Large intestine (tissue), 12 donors: ENCODE measurements around the gene BLOC1S5. TPM values are rescaled to one million over a fixed set of nuclear protein-coding genes. Genes with fewer than 3 reads are reported as not detected.

Experiments used
- DNase-seq, 2 donors: peaks; one replicate each; pipeline versions ENCODE4 v3.0.0 to v3.0.0-alpha.2; 2013
- H3K27ac ChIP-seq: one replicate; pipeline ENCODE4 v1.5.1; 2013; ENCODE audit warnings: low read length
- H3K27me3 ChIP-seq: 2 replicates; pipeline ENCODE4 v1.6.1; 2013; ENCODE audit warnings: low read length; ENCODE audit not compliant: control insufficient read depth, insufficient read depth
- H3K36me3 ChIP-seq: 2 replicates; pipeline ENCODE4 v1.6.1; 2013; ENCODE audit warnings: low read length; ENCODE audit not compliant: control insufficient read depth, insufficient read depth
- H3K4me1 ChIP-seq: one replicate; pipeline ENCODE4 v1.6.1; 2013; ENCODE audit warnings: low read length; ENCODE audit not compliant: control insufficient read depth, insufficient read depth
- H3K4me3 ChIP-seq: one replicate; pipeline ENCODE4 v1.5.1; 2013; ENCODE audit warnings: low read length
- H3K9me3 ChIP-seq: one replicate; pipeline ENCODE4 v1.6.1; 2013; ENCODE audit warnings: mild to moderate bottlenecking, low read depth, low read length, moderate library complexity; ENCODE audit not compliant: control insufficient read depth
- WGBS: methylation state at CpG from one replicate; pipeline ENCODE4 v1.1.5; 2013; ENCODE audit warnings: low lambda C conversion rate; ENCODE audit not compliant: insufficient coverage; 5-methylcytosine and 5-hydroxymethylcytosine counted together
- long read RNA-seq, 11 donors: transcript quantifications; one replicate each; lab custom pipeline, GENCODE V29; 2026
- polyA plus RNA-seq: library from polyadenylated mRNA; unstranded; fragments of 120-200 nt; gene quantifications from one replicate; pipeline ENCODE4 v1.2.1, GENCODE V29; 2013

The BLOC1S5 gene
- 14.2 TPM for polyA plus RNA-seq
- long read RNA-seq, donor 1, transcript BLOC1S5-202 (5 exons, 2,684 nt), result major isoform, 6 of 6 reads
- long read RNA-seq, donor 1, partial matches to known transcripts, result 0 of 6 reads
- long read RNA-seq, donor 1, other reads (novel, unspliced or antisense), result 0 of 6 reads
- long read RNA-seq, donor 2, partial matches to known transcripts, result 0 of 4 reads
- long read RNA-seq, donor 2, other reads (novel, unspliced or antisense), result 0 of 4 reads
- long read RNA-seq, donor 3, transcript BLOC1S5-202 (5 exons, 2,684 nt), result major isoform, 6 of 6 reads
- long read RNA-seq, donor 3, partial matches to known transcripts, result 0 of 6 reads
- long read RNA-seq, donor 3, other reads (novel, unspliced or antisense), result 0 of 6 reads
- long read RNA-seq, donor 4, partial matches to known transcripts, result 0 of 1 reads
- long read RNA-seq, donor 4, other reads (novel, unspliced or antisense), result 0 of 1 reads
- long read RNA-seq, donor 5, partial matches to known transcripts, result 0 of 2 reads
- long read RNA-seq, donor 5, other reads (novel, unspliced or antisense), result 0 of 2 reads
- long read RNA-seq, donor 6, transcript BLOC1S5-202 (5 exons, 2,684 nt), result major isoform, 9 of 9 reads
- long read RNA-seq, donor 6, partial matches to known transcripts, result 0 of 9 reads
- long read RNA-seq, donor 6, other reads (novel, unspliced or antisense), result 0 of 9 reads
- long read RNA-seq, donor 7, result 0 reads
- long read RNA-seq, donor 8, partial matches to known transcripts, result 0 of 4 reads
- long read RNA-seq, donor 8, other reads (novel, unspliced or antisense), result 0 of 4 reads
- long read RNA-seq, donor 9, transcript BLOC1S5-202 (5 exons, 2,684 nt), result major isoform, 7 of 8 reads
- long read RNA-seq, donor 9, partial matches to known transcripts, result 0 of 8 reads
- long read RNA-seq, donor 9, other reads (novel, unspliced or antisense), result 0 of 8 reads
- long read RNA-seq, donor 10, transcript BLOC1S5-202 (5 exons, 2,684 nt), result major isoform, 8 of 8 reads
- long read RNA-seq, donor 10, partial matches to known transcripts, result 0 of 8 reads
- long read RNA-seq, donor 10, other reads (novel, unspliced or antisense), result 0 of 8 reads
- long read RNA-seq, donor 11, transcript BLOC1S5-202 (5 exons, 2,684 nt), result major isoform, 6 of 6 reads
- long read RNA-seq, donor 11, partial matches to known transcripts, result 0 of 6 reads
- long read RNA-seq, donor 11, other reads (novel, unspliced or antisense), result 0 of 6 reads

DNA sequence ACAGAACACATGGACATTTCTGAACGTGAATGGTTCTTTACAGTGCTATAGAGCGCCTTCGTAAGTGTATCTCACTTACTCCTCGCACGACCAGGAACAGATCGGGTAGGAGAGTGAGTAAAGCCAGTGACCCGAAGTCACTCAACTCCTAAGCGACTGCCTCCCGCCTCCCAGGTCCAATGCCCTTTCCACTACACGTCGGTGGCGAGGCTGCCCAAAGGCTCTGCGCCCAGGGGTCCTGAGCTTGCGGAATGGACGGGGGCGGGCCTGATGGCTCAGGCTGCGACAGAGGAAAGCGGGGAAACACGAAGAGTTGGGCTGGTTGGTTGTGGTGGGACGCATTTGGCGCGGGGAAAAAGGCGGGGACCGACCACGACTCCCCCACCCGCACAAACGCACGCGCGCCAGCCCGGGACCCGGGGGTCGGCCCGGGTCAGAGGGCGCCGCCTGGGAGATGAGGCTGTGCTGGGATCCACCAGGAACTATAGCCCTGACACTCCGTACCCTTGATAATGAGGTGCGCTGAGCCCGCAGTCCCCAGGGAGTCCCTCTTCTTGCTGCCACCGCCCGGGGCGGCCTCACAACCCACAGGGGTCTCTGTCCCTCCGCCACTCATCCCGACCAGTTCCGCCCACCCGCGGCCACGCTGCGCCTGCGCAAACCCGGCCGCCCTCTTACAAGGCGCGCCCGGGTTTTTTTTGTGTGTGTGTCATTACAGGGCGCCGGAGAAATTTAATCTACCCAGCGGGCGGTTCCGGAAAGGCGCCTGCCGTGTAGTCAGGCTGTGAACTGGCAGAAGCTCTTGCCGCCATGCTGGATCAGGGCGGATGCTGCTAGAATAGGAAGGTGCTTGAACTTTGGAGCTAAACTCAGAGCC is at the start of gene BLOC1S5:
TSS of gene BLOC1S5 (minus strand) at position 629 of the 877 bp plus-strand sequence. CDS start at position 616, 13 bp downstream.
- WGBS, result no CpG with 5 or more reads among the region's 64 CpGs
- no peaks in the 10 kb centered on the region for H3K9me3 ChIP-seq
- peak; percentile 98 to 99 for DNase-seq

DNA sequence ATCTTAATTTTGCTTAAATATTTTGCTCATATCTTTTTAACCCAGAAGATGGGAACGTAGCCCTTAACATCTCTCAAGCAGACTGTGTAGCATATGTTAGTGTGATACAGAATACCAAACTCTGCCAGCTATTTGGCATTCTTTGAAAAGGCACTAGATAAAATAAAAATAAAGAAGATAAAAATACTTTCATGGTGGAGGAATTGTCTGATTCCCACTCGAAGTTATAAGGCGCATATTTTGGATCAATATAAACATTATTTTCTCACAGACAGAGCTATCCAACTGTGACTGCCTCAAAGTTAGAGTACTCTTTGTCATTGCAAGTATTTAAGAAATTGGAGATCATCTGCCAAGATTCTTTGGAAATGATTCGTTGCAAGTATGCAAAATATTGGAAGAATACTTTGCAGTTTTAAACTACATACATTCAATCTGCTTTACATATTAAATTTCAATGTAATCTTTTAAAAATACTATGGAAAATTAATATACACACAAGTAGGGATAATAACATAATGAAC is 49.0 kb upstream of the BLOC1S5 start:
- no peak overlapping the region for H3K4me3 ChIP-seq
- H3K27me3 ChIP-seq, result peaks cover 7% of the 10 kb centered on the region
- no peaks in the 10 kb centered on the region for H3K9me3 ChIP-seq
- no peaks in the 10 kb centered on the region for H3K36me3 ChIP-seq
- no peak overlapping the region for H3K27ac ChIP-seq
- no peaks in the 10 kb centered on the region for H3K4me1 ChIP-seq
- 72% methylated on average over 2 of the region's 4 CpGs for WGBS
- no peak for DNase-seq

More for the DNA sequence above, at the start of gene BLOC1S5:
- Histone ChIP-seq H3K27ac (peak within 1 kb of the TSS; percentile 95), H3K27me3 (no peaks in the 10 kb centered on the region), H3K36me3 (peaks cover 11% of the 10 kb centered on the region), H3K4me1 (peaks cover 11% of the 10 kb centered on the region), H3K4me3 (peak within 1 kb of the TSS; percentile 91)

DNA sequence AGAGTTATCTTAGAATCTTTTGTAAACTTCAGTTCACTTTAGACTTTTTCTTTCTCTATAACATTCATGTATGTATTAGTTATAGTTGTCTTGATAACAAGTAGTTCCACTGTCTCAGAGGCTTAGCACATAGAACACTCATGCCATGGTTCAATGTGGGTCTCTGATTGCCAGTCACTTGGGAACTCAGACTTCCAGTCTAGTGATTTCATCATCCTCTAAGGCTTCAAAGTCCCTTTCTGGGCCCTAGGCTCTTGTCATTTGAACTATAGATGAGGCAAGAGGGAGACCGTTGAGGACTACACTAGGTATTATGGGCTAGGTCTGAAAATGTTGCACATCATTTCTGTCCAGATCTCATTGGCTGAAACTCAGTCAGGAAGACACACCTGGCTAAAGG is 46.5 kb upstream of the BLOC1S5 start:
- H3K4me3 ChIP-seq, result no peak overlapping the region
- H3K27me3 ChIP-seq, result peaks cover 11% of the 10 kb centered on the region
- peak in 1 of 2 donors; percentile 10 for DNase-seq
- no peak overlapping the region for H3K27ac ChIP-seq
- H3K4me1 ChIP-seq, result no peaks in the 10 kb centered on the region
- no CpG with 5 or more reads among the region's 1 CpG for WGBS
- H3K9me3 ChIP-seq, result no peaks in the 10 kb centered on the region
- no peaks in the 10 kb centered on the region for H3K36me3 ChIP-seq

DNA sequence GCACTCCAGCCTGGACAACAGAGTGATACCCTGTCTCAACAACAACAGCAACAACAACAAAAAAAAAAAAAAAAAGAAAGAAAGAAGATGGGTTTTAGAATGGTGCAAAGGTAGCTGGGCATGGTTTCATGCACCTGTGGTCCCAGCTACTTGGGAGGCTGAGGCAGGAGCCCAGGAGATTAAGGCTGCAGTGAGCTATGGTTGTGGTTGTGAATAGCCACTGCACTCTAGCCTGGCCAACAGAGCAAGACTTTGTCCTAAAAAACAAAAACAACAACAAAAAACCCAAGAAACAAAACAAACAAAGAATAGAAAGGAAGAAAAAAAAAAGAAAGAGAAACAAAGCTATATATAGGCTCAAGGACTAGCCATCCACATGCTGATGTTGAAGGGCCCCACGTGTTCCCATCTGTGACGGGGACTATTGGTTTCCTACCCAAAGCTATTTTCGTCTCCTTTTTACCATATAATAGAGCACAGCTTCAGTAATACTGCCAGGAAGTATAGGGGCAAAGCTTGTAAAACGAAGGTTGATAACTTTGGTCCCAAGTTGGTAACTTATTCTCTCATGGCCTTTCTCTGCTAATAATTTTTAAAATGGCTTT is 46.0 kb upstream of the BLOC1S5 start:
- Histone ChIP-seq H3K9me3 (no peaks in the 10 kb centered on the region), H3K4me3 (no peak overlapping the region), H3K36me3 (no peaks in the 10 kb centered on the region), H3K27me3 (peaks cover 11% of the 10 kb centered on the region), H3K4me1 (no peaks in the 10 kb centered on the region), H3K27ac (no peak overlapping the region)
- no CpG with 5 or more reads among the region's 4 CpGs for WGBS
- DNase-seq, result no peak

- H3K9me3 ChIP-seq, result no peaks in the 10 kb centered on the region
- no peak overlapping the region for H3K27ac ChIP-seq
- H3K4me1 ChIP-seq, result no peaks in the 10 kb centered on the region
- no peaks in the 10 kb centered on the region for H3K36me3 ChIP-seq
- peaks cover 9% of the 10 kb centered on the region for H3K27me3 ChIP-seq
- no peak overlapping the region for H3K4me3 ChIP-seq
- 0% methylated on average over 1 of the region's 13 CpGs for WGBS
- DNase-seq, result no peak
Observed at GRCh38 chr6:8108759-8109539, 44.8 kb upstream of the BLOC1S5 start.

DNA sequence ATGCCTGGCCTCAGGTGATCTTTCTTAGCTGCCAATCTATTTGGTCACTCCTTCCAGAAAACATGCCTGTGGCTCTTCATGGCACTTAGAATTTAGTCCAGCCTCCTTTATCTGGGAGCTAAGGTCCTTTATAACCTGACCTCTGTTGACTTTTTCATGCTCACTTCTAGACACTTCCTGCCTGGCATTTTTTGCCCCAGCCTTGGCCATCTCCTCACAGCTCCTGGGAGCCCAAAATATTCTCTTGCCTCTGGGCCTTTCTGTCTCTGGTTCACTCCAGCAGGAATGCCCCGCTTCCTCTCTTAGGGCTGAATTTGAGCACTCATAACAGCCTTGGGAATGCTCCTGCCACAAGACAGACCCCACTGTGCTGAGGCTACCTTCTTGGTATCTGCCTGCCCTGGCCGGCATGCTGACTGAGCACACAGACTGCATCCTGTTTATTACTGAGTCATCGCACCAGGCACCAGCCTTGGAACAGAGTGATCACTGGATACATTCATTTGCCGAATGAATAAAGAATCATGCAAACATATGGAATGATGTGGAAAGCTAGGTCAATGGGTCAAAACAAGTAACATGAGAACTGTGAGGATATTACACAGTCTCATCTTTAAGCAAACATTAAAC is 44.0 kb upstream of the BLOC1S5 start:
- Histone ChIP-seq H3K27ac (no peak overlapping the region), H3K4me1 (no peaks in the 10 kb centered on the region), H3K9me3 (no peaks in the 10 kb centered on the region), H3K27me3 (peaks cover 9% of the 10 kb centered on the region), H3K4me3 (no peak overlapping the region), H3K36me3 (no peaks in the 10 kb centered on the region)
- 40% methylated on average over 1 of the region's 4 CpGs for WGBS
- no peak for DNase-seq

- no peak for DNase-seq
- Histone ChIP-seq H3K36me3 (no peaks in the 10 kb centered on the region), H3K27me3 (peaks cover 5% of the 10 kb centered on the region), H3K9me3 (no peaks in the 10 kb centered on the region), H3K4me1 (peaks cover 7% of the 10 kb centered on the region), H3K27ac (no peak overlapping the region), H3K4me3 (no peak overlapping the region)
Observed at GRCh38 chr6:8105791-8106190, 41.6 kb upstream of the BLOC1S5 start.

DNA sequence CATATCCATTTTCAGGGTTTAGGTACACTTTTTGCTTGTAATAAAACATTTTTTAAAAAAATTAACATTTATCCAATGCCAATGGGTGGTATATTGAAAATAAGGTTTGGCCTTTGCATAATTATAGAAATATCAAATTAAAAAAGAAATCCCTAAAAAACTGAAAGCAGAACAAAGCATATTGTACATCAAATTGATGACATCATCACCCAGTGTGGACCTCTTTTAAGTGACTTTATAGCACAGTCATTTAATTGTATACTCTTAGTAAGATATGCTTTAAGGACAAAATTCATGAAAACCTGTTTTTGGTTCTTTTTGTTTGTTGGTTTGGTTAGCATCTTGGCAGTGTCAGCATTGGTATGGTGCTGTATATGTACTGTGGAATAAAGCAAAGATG is 39.5 kb upstream of the BLOC1S5 start:
- no peaks in the 10 kb centered on the region for H3K36me3 ChIP-seq
- H3K27me3 ChIP-seq, result peaks cover 5% of the 10 kb centered on the region
- no peak overlapping the region for H3K27ac ChIP-seq
- no peak overlapping the region for H3K4me3 ChIP-seq
- H3K9me3 ChIP-seq, result no peaks in the 10 kb centered on the region
- peaks cover 7% of the 10 kb centered on the region for H3K4me1 ChIP-seq
- no peak for DNase-seq
